SK-N-SH (cell line): Measurements from ENCODE around the gene SRSF3.

ENCODE experiments used
- CHD2 ChIP-seq: fragments of 150-350 bp; IDR thresholded peaks from 2 replicates; pipeline ENCODE4 v1.6.1; 2018; ENCODE audit warnings: low read length; ENCODE audit not compliant: partially characterized antibody
- EZH2phosphoT487 ChIP-seq: fragments of 200-600 bp; sonication (generic); IDR thresholded peaks from 2 replicates; pipeline ENCODE4 v1.6.1; 2017; ENCODE audit warnings: low read depth, mixed run types, mild to moderate bottlenecking, antibody characterized with exemption, moderate library complexity, borderline replicate concordance
- MEF2A ChIP-seq: IDR thresholded peaks from 2 replicates; pipeline ENCODE4 v1.4.0; 2012; ENCODE audit warnings: low read depth, borderline replicate concordance
- MXI1 ChIP-seq: IDR thresholded peaks from 2 replicates; pipeline ENCODE4 v1.6.1; 2012; ENCODE audit warnings: mild to moderate bottlenecking, low read depth, low read length, improper control_type of control experiment
- POLR2AphosphoS5 ChIP-seq: IDR thresholded peaks from 2 replicates; pipeline ENCODE4 v1.6.1; 2012; ENCODE audit warnings: low read depth, low read length
- SIN3A ChIP-seq: IDR thresholded peaks from 2 replicates; pipeline ENCODE4 v1.6.1; 2012; ENCODE audit warnings: low read depth, mild to moderate bottlenecking, low read length, moderate library complexity, borderline replicate concordance
- TAF1 ChIP-seq: IDR thresholded peaks from 2 replicates; pipeline ENCODE4 v1.6.1; 2012; ENCODE audit warnings: low read depth, mild to moderate bottlenecking, low read length, moderate library complexity, borderline replicate concordance
- TF ChIP-seq, protein P1 (sequence below): fragments of 200-600 bp; sonication (generic); IDR thresholded peaks from 2 replicates; pipeline ENCODE4 v1.6.1; 2017; ENCODE audit warnings: antibody characterized with exemption, mild to moderate bottlenecking, moderate library complexity

DNA sequence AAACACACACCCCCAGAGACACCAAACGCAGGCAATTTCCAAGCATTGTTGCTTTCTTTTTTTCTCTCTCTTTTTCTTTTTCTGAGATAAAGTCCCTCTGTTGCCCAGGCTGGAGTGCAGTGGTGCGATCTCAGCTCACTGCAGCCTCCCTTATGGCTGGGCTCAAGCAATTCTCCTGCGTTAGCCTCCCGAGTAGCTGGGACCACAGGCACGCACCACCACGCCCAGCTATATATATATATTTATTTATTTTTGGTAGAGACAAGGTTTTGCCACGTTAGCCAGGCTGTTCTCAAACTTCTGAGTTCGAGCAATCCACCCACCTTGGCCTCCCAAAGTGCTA, 14.0 kb upstream of the SRSF3 start:
- TF ChIP-seq POLR2AphosphoS5 (no peak), SIN3A (no peak), TAF1 (no peak), CHD2 (no peak), MXI1 (no peak), EZH2phosphoT487 (no peak), MEF2A (no peak)
- TF ChIP-seq, protein P1, sequence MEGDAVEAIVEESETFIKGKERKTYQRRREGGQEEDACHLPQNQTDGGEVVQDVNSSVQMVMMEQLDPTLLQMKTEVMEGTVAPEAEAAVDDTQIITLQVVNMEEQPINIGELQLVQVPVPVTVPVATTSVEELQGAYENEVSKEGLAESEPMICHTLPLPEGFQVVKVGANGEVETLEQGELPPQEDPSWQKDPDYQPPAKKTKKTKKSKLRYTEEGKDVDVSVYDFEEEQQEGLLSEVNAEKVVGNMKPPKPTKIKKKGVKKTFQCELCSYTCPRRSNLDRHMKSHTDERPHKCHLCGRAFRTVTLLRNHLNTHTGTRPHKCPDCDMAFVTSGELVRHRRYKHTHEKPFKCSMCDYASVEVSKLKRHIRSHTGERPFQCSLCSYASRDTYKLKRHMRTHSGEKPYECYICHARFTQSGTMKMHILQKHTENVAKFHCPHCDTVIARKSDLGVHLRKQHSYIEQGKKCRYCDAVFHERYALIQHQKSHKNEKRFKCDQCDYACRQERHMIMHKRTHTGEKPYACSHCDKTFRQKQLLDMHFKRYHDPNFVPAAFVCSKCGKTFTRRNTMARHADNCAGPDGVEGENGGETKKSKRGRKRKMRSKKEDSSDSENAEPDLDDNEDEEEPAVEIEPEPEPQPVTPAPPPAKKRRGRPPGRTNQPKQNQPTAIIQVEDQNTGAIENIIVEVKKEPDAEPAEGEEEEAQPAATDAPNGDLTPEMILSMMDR = no peak
